ENCODE data around the gene CRACR2B. TPM values are rescaled to one million over a fixed set of nuclear protein-coding genes. Genes with fewer than 3 reads are reported as not detected.

The CRACR2B gene
- total and polyA plus RNA-seq, 2 of the 13 experiments (the other 11 are each of a cell fraction or from before 2014, with no cell fraction given) = 14.9 to 21.0 TPM

DNA sequence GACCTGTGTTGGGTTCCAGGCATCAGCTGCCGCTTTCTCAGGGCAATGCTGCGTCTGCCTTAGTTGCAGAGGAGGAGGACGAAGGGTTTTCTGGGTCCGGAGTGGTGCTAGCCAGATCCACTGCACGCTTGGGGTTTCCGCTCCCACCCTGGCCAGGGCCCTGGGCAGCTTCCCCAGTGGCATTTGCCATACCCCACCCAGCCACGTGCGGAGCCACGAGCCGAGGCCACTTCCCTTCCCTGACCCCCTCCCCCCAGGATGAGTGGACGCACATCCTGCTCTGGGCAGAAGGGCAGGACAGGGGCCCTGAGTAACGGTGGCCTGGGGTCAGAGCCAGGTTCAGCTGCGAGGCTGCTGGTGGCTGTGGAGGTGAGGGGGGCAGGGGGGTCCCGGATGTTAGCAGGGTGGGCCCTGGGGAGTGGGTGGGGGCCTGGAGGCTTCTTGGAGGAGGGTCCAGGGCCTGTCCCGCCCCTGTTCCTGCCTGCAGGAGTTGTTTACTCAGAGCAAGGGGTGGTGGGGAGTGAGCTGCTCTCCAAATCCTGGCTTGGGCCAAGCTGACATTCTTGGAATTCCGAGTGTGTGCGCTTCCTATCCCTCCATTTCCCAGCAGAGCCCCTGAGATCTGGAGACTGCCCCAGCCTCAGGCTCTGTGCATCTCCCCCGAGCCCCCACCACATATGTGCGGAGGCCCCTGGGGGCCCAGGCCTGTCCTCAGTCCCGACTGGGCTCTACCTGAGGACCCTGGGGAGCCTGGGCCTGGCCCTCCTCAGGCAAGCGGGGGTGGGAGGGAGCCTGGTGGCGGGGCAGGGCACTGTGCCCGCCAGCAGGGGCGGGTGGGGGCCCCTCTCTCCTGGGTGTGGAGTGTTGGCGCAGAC is 16.3 kb downstream of the CRACR2B start (continued):
- peak; percentile 47; the same call in 1 of the 2 replicates for TF ChIP-seq GPN1 (CRISPR knock-in tag; IDR thresholded peaks at IDR 0.05; ENCODE audit: borderline replicate concordance)
- TF ChIP-seq ZNF747 (CRISPR knock-in tag; IDR thresholded peaks at IDR 0.05; ENCODE audit: borderline replicate concordance) = no peak
- TF ChIP-seq, protein P1, sequence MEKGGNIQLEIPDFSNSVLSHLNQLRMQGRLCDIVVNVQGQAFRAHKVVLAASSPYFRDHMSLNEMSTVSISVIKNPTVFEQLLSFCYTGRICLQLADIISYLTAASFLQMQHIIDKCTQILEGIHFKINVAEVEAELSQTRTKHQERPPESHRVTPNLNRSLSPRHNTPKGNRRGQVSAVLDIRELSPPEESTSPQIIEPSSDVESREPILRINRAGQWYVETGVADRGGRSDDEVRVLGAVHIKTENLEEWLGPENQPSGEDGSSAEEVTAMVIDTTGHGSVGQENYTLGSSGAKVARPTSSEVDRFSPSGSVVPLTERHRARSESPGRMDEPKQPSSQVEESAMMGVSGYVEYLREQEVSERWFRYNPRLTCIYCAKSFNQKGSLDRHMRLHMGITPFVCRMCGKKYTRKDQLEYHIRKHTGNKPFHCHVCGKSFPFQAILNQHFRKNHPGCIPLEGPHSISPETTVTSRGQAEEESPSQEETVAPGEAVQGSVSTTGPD (CRISPR knock-in tag; IDR thresholded peaks at IDR 0.05) = no peak
- TF ChIP-seq ZNF549 (CRISPR knock-in tag; IDR thresholded peaks at IDR 0.05) = no peak
- TF ChIP-seq TP53 (CRISPR knock-in tag; conservative IDR thresholded peaks at IDR 0.05) = no peak
- TF ChIP-seq ZFP90 (CRISPR knock-in tag; IDR thresholded peaks at IDR 0.05; ENCODE audit: borderline replicate concordance) = no peak; the same call in 1 of the 2 replicates
- TF ChIP-seq, protein P2, sequence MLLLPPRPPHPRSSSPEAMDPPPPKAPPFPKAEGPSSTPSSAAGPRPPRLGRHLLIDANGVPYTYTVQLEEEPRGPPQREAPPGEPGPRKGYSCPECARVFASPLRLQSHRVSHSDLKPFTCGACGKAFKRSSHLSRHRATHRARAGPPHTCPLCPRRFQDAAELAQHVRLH (CRISPR knock-in tag; IDR thresholded peaks at IDR 0.05; ENCODE audit: borderline replicate concordance, low read depth) = peak; percentile 68; the same call in 1 of the 2 replicates
- TF ChIP-seq, protein P3, sequence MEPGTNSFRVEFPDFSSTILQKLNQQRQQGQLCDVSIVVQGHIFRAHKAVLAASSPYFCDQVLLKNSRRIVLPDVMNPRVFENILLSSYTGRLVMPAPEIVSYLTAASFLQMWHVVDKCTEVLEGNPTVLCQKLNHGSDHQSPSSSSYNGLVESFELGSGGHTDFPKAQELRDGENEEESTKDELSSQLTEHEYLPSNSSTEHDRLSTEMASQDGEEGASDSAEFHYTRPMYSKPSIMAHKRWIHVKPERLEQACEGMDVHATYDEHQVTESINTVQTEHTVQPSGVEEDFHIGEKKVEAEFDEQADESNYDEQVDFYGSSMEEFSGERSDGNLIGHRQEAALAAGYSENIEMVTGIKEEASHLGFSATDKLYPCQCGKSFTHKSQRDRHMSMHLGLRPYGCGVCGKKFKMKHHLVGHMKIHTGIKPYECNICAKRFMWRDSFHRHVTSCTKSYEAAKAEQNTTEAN (CRISPR knock-in tag; conservative IDR thresholded peaks at IDR 0.05) = no peak
- no peak for TF ChIP-seq ZNF598 (CRISPR knock-in tag; IDR thresholded peaks at IDR 0.05; ENCODE audit: borderline replicate concordance)
- no peak for TF ChIP-seq SMC3 (IDR thresholded peaks at IDR 0.05; ENCODE audit: low read length)
- TF ChIP-seq MAF1 (CRISPR knock-in tag; IDR thresholded peaks at IDR 0.05; ENCODE audit: borderline replicate concordance) = no peak
- peak; percentile 86; the same call in 1 of the 2 replicates for TF ChIP-seq MTA1 (CRISPR knock-in tag; IDR thresholded peaks at IDR 0.05; ENCODE audit: borderline replicate concordance)
- no peak for TF ChIP-seq ZNF768 (CRISPR knock-in tag; IDR thresholded peaks at IDR 0.05)
- peak; percentile 41; the same call in 1 of the 2 replicates for TF ChIP-seq ZNF792 (CRISPR knock-in tag; IDR thresholded peaks at IDR 0.05)
- TF ChIP-seq, protein P4, sequence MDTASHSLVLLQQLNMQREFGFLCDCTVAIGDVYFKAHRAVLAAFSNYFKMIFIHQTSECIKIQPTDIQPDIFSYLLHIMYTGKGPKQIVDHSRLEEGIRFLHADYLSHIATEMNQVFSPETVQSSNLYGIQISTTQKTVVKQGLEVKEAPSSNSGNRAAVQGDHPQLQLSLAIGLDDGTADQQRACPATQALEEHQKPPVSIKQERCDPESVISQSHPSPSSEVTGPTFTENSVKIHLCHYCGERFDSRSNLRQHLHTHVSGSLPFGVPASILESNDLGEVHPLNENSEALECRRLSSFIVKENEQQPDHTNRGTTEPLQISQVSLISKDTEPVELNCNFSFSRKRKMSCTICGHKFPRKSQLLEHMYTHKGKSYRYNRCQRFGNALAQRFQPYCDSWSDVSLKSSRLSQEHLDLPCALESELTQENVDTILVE (CRISPR knock-in tag; IDR thresholded peaks at IDR 0.05) = peak; percentile 76; the same call in 1 of the 2 replicates
- TF ChIP-seq, protein P5, sequence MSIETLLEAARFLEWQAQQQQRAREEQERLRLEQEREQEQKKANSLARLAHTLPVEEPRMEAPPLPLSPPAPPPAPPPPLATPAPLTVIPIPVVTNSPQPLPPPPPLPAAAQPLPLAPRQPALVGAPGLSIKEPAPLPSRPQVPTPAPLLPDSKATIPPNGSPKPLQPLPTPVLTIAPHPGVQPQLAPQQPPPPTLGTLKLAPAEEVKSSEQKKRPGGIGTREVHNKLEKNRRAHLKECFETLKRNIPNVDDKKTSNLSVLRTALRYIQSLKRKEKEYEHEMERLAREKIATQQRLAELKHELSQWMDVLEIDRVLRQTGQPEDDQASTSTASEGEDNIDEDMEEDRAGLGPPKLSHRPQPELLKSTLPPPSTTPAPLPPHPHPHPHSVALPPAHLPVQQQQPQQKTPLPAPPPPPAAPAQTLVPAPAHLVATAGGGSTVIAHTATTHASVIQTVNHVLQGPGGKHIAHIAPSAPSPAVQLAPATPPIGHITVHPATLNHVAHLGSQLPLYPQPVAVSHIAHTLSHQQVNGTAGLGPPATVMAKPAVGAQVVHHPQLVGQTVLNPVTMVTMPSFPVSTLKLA (IDR thresholded peaks at IDR 0.05) = peak; percentile 59
- TF ChIP-seq, protein P6, sequence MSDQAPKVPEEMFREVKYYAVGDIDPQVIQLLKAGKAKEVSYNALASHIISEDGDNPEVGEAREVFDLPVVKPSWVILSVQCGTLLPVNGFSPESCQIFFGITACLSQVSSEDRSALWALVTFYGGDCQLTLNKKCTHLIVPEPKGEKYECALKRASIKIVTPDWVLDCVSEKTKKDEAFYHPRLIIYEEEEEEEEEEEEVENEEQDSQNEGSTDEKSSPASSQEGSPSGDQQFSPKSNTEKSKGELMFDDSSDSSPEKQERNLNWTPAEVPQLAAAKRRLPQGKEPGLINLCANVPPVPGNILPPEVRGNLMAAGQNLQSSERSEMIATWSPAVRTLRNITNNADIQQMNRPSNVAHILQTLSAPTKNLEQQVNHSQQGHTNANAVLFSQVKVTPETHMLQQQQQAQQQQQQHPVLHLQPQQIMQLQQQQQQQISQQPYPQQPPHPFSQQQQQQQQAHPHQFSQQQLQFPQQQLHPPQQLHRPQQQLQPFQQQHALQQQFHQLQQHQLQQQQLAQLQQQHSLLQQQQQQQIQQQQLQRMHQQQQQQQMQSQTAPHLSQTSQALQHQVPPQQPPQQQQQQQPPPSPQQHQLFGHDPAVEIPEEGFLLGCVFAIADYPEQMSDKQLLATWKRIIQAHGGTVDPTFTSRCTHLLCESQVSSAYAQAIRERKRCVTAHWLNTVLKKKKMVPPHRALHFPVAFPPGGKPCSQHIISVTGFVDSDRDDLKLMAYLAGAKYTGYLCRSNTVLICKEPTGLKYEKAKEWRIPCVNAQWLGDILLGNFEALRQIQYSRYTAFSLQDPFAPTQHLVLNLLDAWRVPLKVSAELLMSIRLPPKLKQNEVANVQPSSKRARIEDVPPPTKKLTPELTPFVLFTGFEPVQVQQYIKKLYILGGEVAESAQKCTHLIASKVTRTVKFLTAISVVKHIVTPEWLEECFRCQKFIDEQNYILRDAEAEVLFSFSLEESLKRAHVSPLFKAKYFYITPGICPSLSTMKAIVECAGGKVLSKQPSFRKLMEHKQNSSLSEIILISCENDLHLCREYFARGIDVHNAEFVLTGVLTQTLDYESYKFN (CRISPR knock-in tag; conservative IDR thresholded peaks at IDR 0.05) = peak; percentile 88

Data from HepG2 (cell line).